ENCODE results near the gene RASGRF2.

GRCh38 chr5:81226949-81227348 lies 266.8 kb downstream of the RASGRF2 start:
- TF ChIP-seq POLR2A (IDR thresholded peaks at IDR 0.05) (no peak), CTCF (IDR thresholded peaks at IDR 0.05) (no peak)
